HFF-Myc (cell line): ENCODE measurements around the gene ATXN7L3B.

Experiments used
- DNase-seq: peaks from one replicate; pipeline ENCODE4 v3.0.0-alpha.2; 2011; ENCODE audit warnings: low read depth; ENCODE audit errors: extremely low read depth
- H3K4me3 ChIP-seq: replicated peaks from 2 replicates; pipeline ENCODE4 v1.5.1; 2011; ENCODE audit warnings: low read depth, mild to moderate bottlenecking, control low read depth, low read length
- TF ChIP-seq, protein P1 (sequence below): IDR thresholded peaks from 2 replicates; pipeline ENCODE4 v1.5.1; 2012; ENCODE audit warnings: mild to moderate bottlenecking, low read depth, low read length, control low read depth; ENCODE audit errors: missing control alignments

ATXN7L3B gene

DNA sequence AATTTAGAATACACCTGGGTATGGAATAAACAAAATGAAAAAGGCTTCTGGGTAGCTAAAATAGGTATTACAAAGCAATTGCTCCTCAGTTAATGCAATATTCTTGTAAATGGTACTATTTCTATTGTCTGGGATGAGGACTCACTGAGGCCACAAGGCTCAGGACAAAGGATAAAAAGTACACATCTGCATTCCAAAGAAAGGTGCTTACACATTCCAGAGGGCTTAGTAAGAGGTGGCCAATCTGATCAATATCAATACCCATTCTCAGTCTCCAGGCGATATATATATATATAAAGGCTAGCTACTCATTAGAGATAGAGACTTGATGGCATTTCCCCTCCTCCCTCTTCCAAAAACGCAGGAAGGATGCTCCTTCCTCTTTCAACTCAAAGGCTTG, 43.8 kb downstream of the ATXN7L3B start:
- TF ChIP-seq, protein P1, sequence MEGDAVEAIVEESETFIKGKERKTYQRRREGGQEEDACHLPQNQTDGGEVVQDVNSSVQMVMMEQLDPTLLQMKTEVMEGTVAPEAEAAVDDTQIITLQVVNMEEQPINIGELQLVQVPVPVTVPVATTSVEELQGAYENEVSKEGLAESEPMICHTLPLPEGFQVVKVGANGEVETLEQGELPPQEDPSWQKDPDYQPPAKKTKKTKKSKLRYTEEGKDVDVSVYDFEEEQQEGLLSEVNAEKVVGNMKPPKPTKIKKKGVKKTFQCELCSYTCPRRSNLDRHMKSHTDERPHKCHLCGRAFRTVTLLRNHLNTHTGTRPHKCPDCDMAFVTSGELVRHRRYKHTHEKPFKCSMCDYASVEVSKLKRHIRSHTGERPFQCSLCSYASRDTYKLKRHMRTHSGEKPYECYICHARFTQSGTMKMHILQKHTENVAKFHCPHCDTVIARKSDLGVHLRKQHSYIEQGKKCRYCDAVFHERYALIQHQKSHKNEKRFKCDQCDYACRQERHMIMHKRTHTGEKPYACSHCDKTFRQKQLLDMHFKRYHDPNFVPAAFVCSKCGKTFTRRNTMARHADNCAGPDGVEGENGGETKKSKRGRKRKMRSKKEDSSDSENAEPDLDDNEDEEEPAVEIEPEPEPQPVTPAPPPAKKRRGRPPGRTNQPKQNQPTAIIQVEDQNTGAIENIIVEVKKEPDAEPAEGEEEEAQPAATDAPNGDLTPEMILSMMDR, result no peak
- no peak overlapping the region for H3K4me3 ChIP-seq

DNA sequence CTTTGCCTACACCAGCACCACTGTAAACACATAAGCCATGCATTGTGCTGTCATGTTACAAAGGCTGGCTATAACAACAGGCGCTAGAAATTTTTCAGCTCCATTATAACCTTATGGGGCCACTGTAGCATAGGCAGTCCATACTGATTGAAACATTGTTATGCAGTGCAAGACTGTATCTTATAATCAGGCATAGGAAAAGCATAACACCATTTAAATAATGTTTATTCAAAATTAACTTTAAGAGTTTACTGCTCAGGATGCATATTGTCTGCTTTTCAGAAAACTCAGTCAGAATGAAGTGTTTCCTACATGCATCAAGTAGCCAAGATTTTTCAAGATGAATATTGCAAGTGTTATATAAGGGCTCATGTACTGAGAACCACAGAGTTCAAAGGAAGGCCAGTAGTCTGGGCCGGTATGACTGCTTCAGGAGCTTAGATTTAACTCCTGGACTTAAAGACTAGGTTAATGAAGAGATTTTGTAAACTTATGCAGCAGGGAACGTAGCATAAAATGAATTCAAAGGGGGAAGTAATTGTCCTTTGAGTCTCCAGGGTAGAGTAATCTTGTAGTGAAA, 46.9 kb downstream of the ATXN7L3B start:
- TF ChIP-seq, protein P1, result no peak
- no peak for DNase-seq
- no peak overlapping the region for H3K4me3 ChIP-seq

More for the DNA sequence above, 43.8 kb downstream of the ATXN7L3B start:
- DNase-seq, result no peak

DNA sequence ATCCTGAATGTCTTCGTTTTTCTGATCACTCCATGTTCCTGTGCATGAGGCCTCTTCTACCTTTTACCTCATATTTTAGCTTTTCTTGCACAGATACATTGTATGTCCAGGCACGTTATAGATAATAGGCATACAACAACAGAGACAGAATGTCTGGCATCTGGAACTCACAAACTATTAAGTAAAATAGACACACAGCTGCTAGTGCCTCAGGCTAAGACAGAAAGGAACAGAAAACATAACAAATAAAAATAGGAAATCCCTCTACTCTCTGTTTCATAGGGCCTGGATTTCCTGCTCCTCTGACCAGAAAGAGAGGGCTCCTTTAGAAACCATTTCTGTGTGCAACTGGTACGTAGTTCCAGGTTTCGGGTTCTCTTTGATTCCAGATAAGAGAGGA, 48.6 kb downstream of the ATXN7L3B start:
- TF ChIP-seq, protein P1, result no peak
- no peak overlapping the region for H3K4me3 ChIP-seq
- DNase-seq, result no peak
